ENCODE results near the gene ETFBKMT. TPM values are rescaled to one million over a fixed set of nuclear protein-coding genes. Genes with fewer than 3 reads are reported as not detected.

ETFBKMT gene, protein sequence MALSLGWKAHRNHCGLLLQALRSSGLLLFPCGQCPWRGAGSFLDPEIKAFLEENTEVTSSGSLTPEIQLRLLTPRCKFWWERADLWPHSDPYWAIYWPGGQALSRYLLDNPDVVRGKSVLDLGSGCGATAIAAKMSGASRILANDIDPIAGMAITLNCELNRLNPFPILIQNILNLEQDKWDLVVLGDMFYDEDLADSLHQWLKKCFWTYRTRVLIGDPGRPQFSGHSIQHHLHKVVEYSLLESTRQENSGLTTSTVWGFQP
- total RNA-seq: 2.0 and 3.3 TPM in 2 replicates

DNA sequence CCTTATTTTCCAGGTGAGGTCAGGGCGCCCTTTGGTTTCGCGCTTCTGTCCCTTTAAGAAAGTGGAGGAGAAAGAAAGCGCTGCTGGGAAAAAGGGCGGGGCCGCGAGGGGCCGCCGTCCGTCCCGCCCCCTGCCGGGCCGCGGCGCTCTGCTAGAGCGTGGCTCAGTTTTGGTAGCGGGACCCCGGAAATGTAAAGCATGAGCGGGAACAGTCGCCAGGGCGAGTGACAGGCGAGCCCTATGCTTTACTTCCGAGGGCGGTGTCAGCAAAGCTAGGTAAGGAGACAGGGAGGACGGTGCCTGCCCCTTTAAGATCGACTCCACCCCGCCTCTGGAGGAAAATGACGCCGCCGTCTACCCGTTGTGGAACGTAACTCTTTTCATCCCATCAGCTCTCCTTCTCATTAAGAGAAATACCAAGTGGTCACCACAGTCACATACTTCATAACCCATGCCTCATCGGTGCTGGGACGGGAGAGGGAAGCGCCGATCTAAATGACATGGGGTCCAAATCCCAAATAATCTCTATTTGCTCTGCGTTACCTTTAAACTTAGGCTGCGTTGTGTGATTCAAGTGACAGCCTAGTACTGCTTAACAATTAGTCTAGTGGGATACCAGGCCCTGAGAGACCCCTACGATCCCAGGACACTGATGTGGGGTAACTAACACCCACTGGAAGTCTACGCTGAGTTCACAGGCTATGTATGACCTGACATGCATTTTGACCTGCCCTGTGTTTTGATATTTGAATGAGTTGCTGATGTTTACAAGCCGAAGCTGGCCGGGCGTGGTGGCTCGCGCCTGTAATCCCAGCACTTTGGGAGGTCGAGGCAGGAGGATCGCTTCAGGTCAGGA lies at the start of gene ETFBKMT:
Gene ETFBKMT (plus strand): TSS at position 602 of the 856 bp plus-strand sequence. CDS start 2,266 bp downstream, outside the sequence.

Other genes starting within 250 kb of the ETFBKMT start
- gene DENND5B, start 68.6 kb upstream of the ETFBKMT start, total RNA-seq: 10.9 TPM in 2 replicates
- gene AMN1, start 69.3 kb downstream of the ETFBKMT start, total RNA-seq: 14.9 and 16.2 TPM in 2 replicates

Data from smooth muscle cell of the pulmonary artery (primary cell).